Fibroblast of lung (primary cell): ENCODE results near the gene SEMA5B.

Experiments used
- EZH2 ChIP-seq: IDR thresholded peaks from 2 replicates; pipeline ENCODE4 v1.5.1; 2012; ENCODE audit warnings: low read length, control low read depth, mild to moderate bottlenecking; ENCODE audit errors: missing control alignments
- TF ChIP-seq, protein P1 (sequence below), 2 donors: IDR thresholded peaks in 1 of 2; conservative IDR thresholded peaks in 1 of 2; 1 replicate in 1 of 2; 2 replicates in 1 of 2; pipeline ENCODE4 v1.5.1; 2011 to 2012; ENCODE audit warnings: low read length in 2 of 2, control low read depth in 1 of 2, inconsistent platforms in 1 of 2, low read depth in 1 of 2, mild to moderate bottlenecking in 1 of 2

DNA sequence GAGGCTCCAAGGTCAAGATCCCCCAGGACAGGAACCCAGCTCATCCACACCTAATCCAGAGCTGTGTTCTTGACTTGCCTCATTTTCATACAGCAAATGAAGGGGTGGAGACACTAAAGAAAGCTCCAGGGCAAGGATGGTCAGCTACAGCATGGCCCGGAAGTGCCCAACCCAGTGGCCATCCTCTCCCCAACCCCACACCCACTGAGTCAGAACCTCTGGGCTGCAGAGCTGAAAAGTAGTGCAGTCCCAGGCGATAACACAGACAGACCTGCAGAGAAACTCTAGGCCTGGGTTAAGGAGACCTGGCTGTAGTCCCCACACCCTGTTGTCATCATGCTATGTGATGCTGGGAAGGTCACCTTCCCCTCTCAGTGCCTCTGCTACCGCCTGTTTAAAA is 85.3 kb downstream of the SEMA5B start:
- TF ChIP-seq, protein P1, sequence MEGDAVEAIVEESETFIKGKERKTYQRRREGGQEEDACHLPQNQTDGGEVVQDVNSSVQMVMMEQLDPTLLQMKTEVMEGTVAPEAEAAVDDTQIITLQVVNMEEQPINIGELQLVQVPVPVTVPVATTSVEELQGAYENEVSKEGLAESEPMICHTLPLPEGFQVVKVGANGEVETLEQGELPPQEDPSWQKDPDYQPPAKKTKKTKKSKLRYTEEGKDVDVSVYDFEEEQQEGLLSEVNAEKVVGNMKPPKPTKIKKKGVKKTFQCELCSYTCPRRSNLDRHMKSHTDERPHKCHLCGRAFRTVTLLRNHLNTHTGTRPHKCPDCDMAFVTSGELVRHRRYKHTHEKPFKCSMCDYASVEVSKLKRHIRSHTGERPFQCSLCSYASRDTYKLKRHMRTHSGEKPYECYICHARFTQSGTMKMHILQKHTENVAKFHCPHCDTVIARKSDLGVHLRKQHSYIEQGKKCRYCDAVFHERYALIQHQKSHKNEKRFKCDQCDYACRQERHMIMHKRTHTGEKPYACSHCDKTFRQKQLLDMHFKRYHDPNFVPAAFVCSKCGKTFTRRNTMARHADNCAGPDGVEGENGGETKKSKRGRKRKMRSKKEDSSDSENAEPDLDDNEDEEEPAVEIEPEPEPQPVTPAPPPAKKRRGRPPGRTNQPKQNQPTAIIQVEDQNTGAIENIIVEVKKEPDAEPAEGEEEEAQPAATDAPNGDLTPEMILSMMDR (conservative IDR thresholded peaks at IDR 0.05 in 1 of 2, IDR thresholded peaks at IDR 0.05 in 1 of 2; ENCODE audit: low read depth in 1 of 2, low read length in 2 of 2), result no peak
- no peak for TF ChIP-seq EZH2
